H9 (cell line): Measurements from ENCODE around the gene LIF. TPM values are rescaled to one million over a fixed set of nuclear protein-coding genes. Genes with fewer than 3 reads are reported as not detected.

Source experiments
- DNase-seq: peaks from one replicate; pipeline ENCODE4 v3.0.0-alpha.2; 2017
- H2AFZ ChIP-seq: one replicate; pipeline ENCODE4 v1.6.1; 2013; ENCODE audit warnings: mild to moderate bottlenecking, low read length, control low read depth, moderate library complexity
- H2AK5ac ChIP-seq: 2 replicates; pipeline ENCODE4 v1.6.1; 2013; ENCODE audit warnings: low read length, control low read depth, mixed read lengths; ENCODE audit not compliant: insufficient read length
- H2BK120ac ChIP-seq: one replicate; pipeline ENCODE4 v1.6.1; 2013; ENCODE audit warnings: low read depth, mild to moderate bottlenecking, low read length, control low read depth, inconsistent platforms; ENCODE audit not compliant: poor library complexity, severe bottlenecking
- H2BK12ac ChIP-seq: 2 replicates; pipeline ENCODE4 v1.6.1; 2013; ENCODE audit warnings: low read length, control low read depth, mixed read lengths, low read depth; ENCODE audit not compliant: insufficient read length
- H2BK15ac ChIP-seq: 2 replicates; pipeline ENCODE4 v1.6.1; 2013; ENCODE audit warnings: low read depth, low read length, control low read depth
- H2BK20ac ChIP-seq: one replicate; pipeline ENCODE4 v1.6.1; 2013; ENCODE audit warnings: low read depth, mild to moderate bottlenecking, low read length, control low read depth, inconsistent platforms; ENCODE audit not compliant: poor library complexity, severe bottlenecking
- H2BK5ac ChIP-seq: 2 replicates; pipeline ENCODE4 v1.6.1; 2013; ENCODE audit warnings: low read length, control low read depth, mixed read lengths; ENCODE audit not compliant: insufficient read length
- H3K14ac ChIP-seq: 2 replicates; pipeline ENCODE4 v1.6.1; 2013; ENCODE audit warnings: low read length, control low read depth; ENCODE audit not compliant: insufficient read depth
- H3K18ac ChIP-seq: 2 replicates; pipeline ENCODE4 v1.6.1; 2013; ENCODE audit warnings: low read depth, mild to moderate bottlenecking, mixed read lengths, low read length, control low read depth; ENCODE audit not compliant: insufficient read length
- H3K23ac ChIP-seq: 2 replicates; pipeline ENCODE4 v1.6.1; 2013; ENCODE audit warnings: low read length, control low read depth, mixed read lengths, low read depth; ENCODE audit not compliant: insufficient read length
- H3K23me2 ChIP-seq: 2 replicates; pipeline ENCODE4 v1.6.1; 2013; ENCODE audit warnings: low read depth, mild to moderate bottlenecking, mixed read lengths, low read length, control low read depth; ENCODE audit not compliant: insufficient read length, poor library complexity, severe bottlenecking
- H3K27ac ChIP-seq: 2 replicates; pipeline ENCODE4 v1.5.1; 2013; ENCODE audit warnings: low read length, control low read depth, mixed read lengths, low read depth; ENCODE audit not compliant: insufficient read length
- H3K27me3 ChIP-seq: 2 replicates; pipeline ENCODE4 v1.6.1; 2013; ENCODE audit warnings: low read length, control low read depth, inconsistent platforms; ENCODE audit not compliant: insufficient read depth
- H3K4ac ChIP-seq: 2 replicates; pipeline ENCODE4 v1.6.1; 2013; ENCODE audit warnings: low read depth, mild to moderate bottlenecking, control low read depth, inconsistent platforms, low read length, moderate library complexity
- H3K4me1 ChIP-seq: 2 replicates; pipeline ENCODE4 v1.6.1; 2013; ENCODE audit warnings: low read length, control low read depth, inconsistent platforms; ENCODE audit not compliant: insufficient read depth
- H3K4me2 ChIP-seq: 2 replicates; pipeline ENCODE4 v1.6.1; 2013; ENCODE audit warnings: low read length, control low read depth, mixed read lengths; ENCODE audit not compliant: insufficient read length, insufficient read depth
- H3K56ac ChIP-seq: 2 replicates; pipeline ENCODE4 v1.6.1; 2013; ENCODE audit warnings: low read depth, mild to moderate bottlenecking, mixed read lengths, low read length, control low read depth; ENCODE audit not compliant: insufficient read length
- H3K79me1 ChIP-seq: 2 replicates; pipeline ENCODE4 v1.6.1; 2013; ENCODE audit warnings: low read depth, mild to moderate bottlenecking, moderate library complexity, low read length, control low read depth, inconsistent platforms; ENCODE audit not compliant: insufficient read depth, poor library complexity, severe bottlenecking
- H3K79me2 ChIP-seq: 2 replicates; pipeline ENCODE4 v1.6.1; 2013; ENCODE audit warnings: low read length, control low read depth, inconsistent platforms; ENCODE audit not compliant: insufficient read depth
- H3K9ac ChIP-seq: 2 replicates; pipeline ENCODE4 v1.6.1; 2013; ENCODE audit warnings: low read length, control low read depth, mixed read lengths; ENCODE audit not compliant: insufficient read length; ENCODE audit errors: extremely low read depth
- H3K9me3 ChIP-seq: one replicate; pipeline ENCODE4 v1.6.1; 2013; ENCODE audit warnings: low read depth, low read length, inconsistent platforms; ENCODE audit not compliant: control insufficient read depth
- H3T11ph ChIP-seq: one replicate; pipeline ENCODE4 v1.6.1; 2013; ENCODE audit warnings: mild to moderate bottlenecking, low read length, control low read depth, inconsistent platforms
- H4K20me1 ChIP-seq: one replicate; pipeline ENCODE4 v1.6.1; 2013; ENCODE audit not compliant: control insufficient read depth, insufficient read length, insufficient read depth
- H4K5ac ChIP-seq: 2 replicates; pipeline ENCODE4 v1.6.1; 2013; ENCODE audit warnings: low read depth, mild to moderate bottlenecking, mixed read lengths, low read length, control low read depth; ENCODE audit not compliant: insufficient read length
- H4K8ac ChIP-seq: replicated peaks from 2 replicates; pipeline ENCODE4 v1.6.1; 2013; ENCODE audit warnings: low read length, control low read depth, mixed read lengths, low read depth; ENCODE audit not compliant: insufficient read length
- H4K91ac ChIP-seq: 2 replicates; pipeline ENCODE4 v1.6.1; 2013; ENCODE audit warnings: low read depth, mild to moderate bottlenecking, moderate library complexity, mixed read lengths, low read length, control low read depth; ENCODE audit not compliant: insufficient read length
- H3K27ac Mint-ChIP-seq, 3 experiments: 2 replicates in 2 of 3; 3 replicates in 1 of 3; pipeline ENCODE4 v1.8.0; 2020 to 2021; ENCODE audit warnings: mixed read lengths in 3 of 3, mild to moderate bottlenecking in 1 of 3, moderate library complexity in 1 of 3
- H3K27me3 Mint-ChIP-seq: 2 replicates; pipeline ENCODE4 v1.8.0; 2021; ENCODE audit warnings: low read depth, mild to moderate bottlenecking, moderate library complexity, mixed read lengths
- H3K36me3 Mint-ChIP-seq, 3 experiments: 2 replicates in 2 of 3; 3 replicates in 1 of 3; pipeline ENCODE4 v1.8.0; 2020 to 2021; ENCODE audit warnings: low read depth in 3 of 3, mixed read lengths in 3 of 3; ENCODE audit not compliant: insufficient read depth in 1 of 3
- H3K4me1 Mint-ChIP-seq, 2 experiments: 2 replicates each; pipeline ENCODE4 v1.8.0; 2020; ENCODE audit warnings: mixed read lengths in 2 of 2
- H3K4me3 Mint-ChIP-seq, 2 experiments: 2 replicates in 1 of 2; 3 replicates in 1 of 2; pipeline ENCODE4 v1.8.0; 2020 to 2021; ENCODE audit warnings: mild to moderate bottlenecking in 2 of 2, mixed read lengths in 2 of 2, moderate library complexity in 1 of 2
- H3K9me3 Mint-ChIP-seq, 2 experiments: 2 replicates in 1 of 2; 3 replicates in 1 of 2; pipeline ENCODE4 v1.8.0; 2020; ENCODE audit warnings: mild to moderate bottlenecking in 2 of 2, mixed read lengths in 2 of 2, moderate library complexity in 1 of 2
- CTCF ChIP-seq: fragments of 200-600 bp; sonication (generic); conservative IDR thresholded peaks from 3 replicates; pipeline ENCODE4 v1.8.0; 2021; ENCODE audit warnings: antibody characterized with exemption, mild to moderate bottlenecking
- WGBS: extraction: QIAGEN DNeasy Blood & Tissue Kit; methylation state at CpG from one replicate; pipeline ENCODE4 v1.1.7; 2013; ENCODE audit warnings: missing lambda C conversion rate, low lambda C conversion rate, mixed read lengths; ENCODE audit not compliant: insufficient read length; ENCODE audit errors: extremely low coverage; 5-methylcytosine and 5-hydroxymethylcytosine counted together
- total RNA-seq: library from RNA; stranded (reverse); gene quantifications from 2 replicates; pipeline ENCODE4 v1.2.1, GENCODE V29; 2021

Gene LIF
- total RNA-seq, 1 experiment from 2014 or later = 6.1 TPM

DNA sequence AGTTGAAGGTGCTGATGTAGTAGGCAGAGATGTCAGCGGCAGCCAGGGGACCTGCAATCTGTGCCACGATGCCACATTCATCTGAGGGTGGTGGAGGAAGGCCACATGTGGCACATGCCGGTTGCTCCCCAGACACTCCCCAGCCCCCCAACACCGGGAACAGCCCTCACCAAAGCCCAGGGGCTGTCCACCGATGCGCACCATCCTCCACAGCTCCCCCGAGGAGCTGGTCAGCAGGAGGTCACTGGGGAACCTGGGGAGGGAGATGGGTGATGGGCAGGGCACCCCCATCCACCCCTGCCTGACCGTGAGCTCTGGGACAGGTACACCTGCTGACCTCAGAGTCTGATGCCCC, 39.3 kb upstream of the LIF start:
- no peak overlapping the region for H2BK120ac ChIP-seq
- H2AK5ac ChIP-seq = no peak overlapping the region
- no peaks in the 10 kb centered on the region for H3K9me3 ChIP-seq
- Mint-ChIP-seq H3K27ac (no peak overlapping the region), H3K27me3 (no peaks in the 10 kb centered on the region), H3K9me3 (no peaks in the 10 kb centered on the region), H3K4me3 (no peak overlapping the region), H3K36me3 (peaks cover 0 to 2% (median 0%) of the 10 kb centered on the region in 3 experiments; a peak in 1 of 7 replicates), H3K4me1 (peaks cover 5 to 16% of the 10 kb centered on the region in 2 experiments)
- H3K79me1 ChIP-seq = no peaks in the 10 kb centered on the region
- H3K27me3 ChIP-seq = no peaks in the 10 kb centered on the region
- H3K79me2 ChIP-seq = no peaks in the 10 kb centered on the region
- no peak overlapping the region for H2AFZ ChIP-seq
- H3K23ac ChIP-seq = no peak overlapping the region
- no peak overlapping the region for H3K14ac ChIP-seq
- H3T11ph ChIP-seq = no peak overlapping the region
- no peak overlapping the region for H3K4me2 ChIP-seq
- H3K56ac ChIP-seq = no peak overlapping the region
- no peak overlapping the region for H4K8ac ChIP-seq
- H2BK12ac ChIP-seq = no peak overlapping the region
- no peak for DNase-seq
- no peak overlapping the region for H3K9ac ChIP-seq
- no peak overlapping the region for H3K18ac ChIP-seq
- no peak overlapping the region for H3K27ac ChIP-seq
- H4K20me1 ChIP-seq = no peaks in the 10 kb centered on the region
- H3K23me2 ChIP-seq = peaks cover 8% of the 10 kb centered on the region
- no peak overlapping the region for H4K91ac ChIP-seq
- no CpG with 5 or more reads among the region's 8 CpGs for WGBS
- no peak overlapping the region for H2BK15ac ChIP-seq
- TF ChIP-seq CTCF = no peak
- no peak overlapping the region for H2BK20ac ChIP-seq
- H4K5ac ChIP-seq = no peak overlapping the region
- no peaks in the 10 kb centered on the region; the same call in 1 of the 2 replicates for H3K4me1 ChIP-seq
- H3K4ac ChIP-seq = no peak overlapping the region
- no peak overlapping the region for H2BK5ac ChIP-seq
